Omental fat pad (tissue), 4 donors: ENCODE results near the gene NTNG1. TPM values are rescaled to one million over a fixed set of nuclear protein-coding genes. Genes with fewer than 3 reads are reported as not detected.

Experiments used
- ATAC-seq: fragments of 150-250 bp; one replicate; pipeline ENCODE4 v1.9.1; 2016; ENCODE audit warnings: mild to moderate bottlenecking, moderate library complexity; ENCODE audit not compliant: low FRiP score
- DNase-seq: peaks from one replicate; pipeline ENCODE4 v3.0.0-alpha.2; 2019; ENCODE audit warnings: low spot score
- CTCF ChIP-seq, 3 donors: fragments of 450-650 bp; IDR thresholded peaks; one replicate each; pipeline ENCODE4 v1.5.1; 2016 to 2017; ENCODE audit warnings: antibody characterized with exemption in 3 of 3, mild to moderate bottlenecking in 3 of 3, moderate library complexity in 2 of 3
- total RNA-seq, 4 donors: library from RNA; depleted of rRNA; stranded (reverse); fragments of >200 nt; gene quantifications; one replicate each; pipeline ENCODE4 v1.1.0, GENCODE V29; 2016

NTNG1 gene
- total RNA-seq, 4 donors from 2014 or later, result 1.3 to 28.5 (median 6.6) TPM

DNA sequence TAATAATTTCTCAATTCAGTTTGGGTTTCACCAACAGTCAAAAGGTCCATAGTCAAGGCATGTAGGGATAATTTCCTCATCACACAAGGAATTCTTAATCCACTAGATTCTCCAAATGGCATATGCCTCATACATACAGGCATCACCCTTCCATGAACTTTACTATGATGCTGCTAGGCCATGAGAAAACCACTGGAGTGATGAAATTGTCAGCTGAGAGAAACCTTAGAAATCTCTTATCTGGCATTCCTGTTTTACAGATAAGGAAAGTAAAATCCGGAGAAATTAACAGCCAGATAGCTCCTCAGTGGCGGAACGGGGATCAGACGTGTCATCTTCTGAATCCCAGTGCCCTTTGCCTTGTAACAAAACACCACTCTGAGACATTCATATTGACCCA lies 274.4 kb downstream of the NTNG1 start:
- ATAC-seq, result no peak
- TF ChIP-seq CTCF (IDR thresholded peaks at IDR 0.05), result no peak

GRCh38 chr1:107419003-107419402 lies 278.2 kb downstream of the NTNG1 start:
- DNase-seq (no peak), ATAC-seq (no peak)
- no peak for TF ChIP-seq CTCF (IDR thresholded peaks at IDR 0.05)

More for the DNA sequence above, 274.4 kb downstream of the NTNG1 start:
- no peak for DNase-seq

- ATAC-seq (no peak), DNase-seq (no peak)
- no peak for TF ChIP-seq CTCF (IDR thresholded peaks at IDR 0.05)
These were observed 282.1 kb downstream of the NTNG1 start for GRCh38 chr1:107422901-107423300.

GRCh38 chr1:107430540-107431228 lies 289.8 kb downstream of the NTNG1 start:
- DNase-seq, result no peak
- no peak for ATAC-seq
- no peak for TF ChIP-seq CTCF (IDR thresholded peaks at IDR 0.05)

- ATAC-seq (no peak), DNase-seq (no peak)
- TF ChIP-seq CTCF (IDR thresholded peaks at IDR 0.05), result no peak
These were observed 291.3 kb downstream of the NTNG1 start for GRCh38 chr1:107432108-107432507.

GRCh38 chr1:107433068-107433467 lies 292.2 kb downstream of the NTNG1 start:
- no peak for TF ChIP-seq CTCF (IDR thresholded peaks at IDR 0.05)
- no peak for DNase-seq
- ATAC-seq, result no peak

DNA sequence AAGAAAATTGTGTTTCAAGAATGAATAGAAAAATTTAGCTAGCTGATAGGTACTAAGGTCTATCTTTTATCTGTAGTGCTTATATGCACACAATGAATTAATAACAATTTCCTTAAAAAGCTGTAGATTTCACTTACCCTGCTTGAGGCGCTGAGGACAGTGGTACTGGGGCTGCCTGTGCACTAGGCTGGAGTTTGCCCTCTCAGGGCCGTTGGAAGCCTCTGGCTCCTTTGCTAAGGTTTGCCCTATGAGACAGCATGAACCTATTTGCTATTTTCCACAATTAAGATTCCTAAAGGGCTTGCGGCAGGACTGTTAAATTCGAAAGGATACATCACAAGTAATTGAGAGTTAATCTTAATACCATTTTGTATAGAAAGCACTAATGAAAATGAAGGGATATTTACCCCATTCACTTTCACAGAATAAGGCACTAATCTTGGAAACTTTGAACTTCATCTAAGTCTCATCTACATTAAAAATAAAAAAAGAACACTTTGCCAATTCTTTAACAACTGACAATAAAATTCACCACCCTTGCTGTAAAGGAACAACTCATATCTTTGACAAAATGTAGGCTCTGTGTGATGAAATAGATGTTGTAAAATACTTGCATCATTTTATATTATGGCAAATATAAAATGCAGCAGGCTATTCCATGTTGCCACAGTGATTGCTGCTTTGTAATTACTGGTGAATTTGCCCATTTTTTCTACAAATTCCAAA lies 293.0 kb downstream of the NTNG1 start:
- ATAC-seq (no peak), DNase-seq (no peak)
- TF ChIP-seq CTCF (IDR thresholded peaks at IDR 0.05), result no peak
